Measurements from ENCODE around the gene NFILZ.
"Not testable (repeated sequence)": the region's sequence is repeated elsewhere in the genome, so short reads cannot be mapped to it uniquely, and the experiment has no call there.

NFILZ gene

DNA sequence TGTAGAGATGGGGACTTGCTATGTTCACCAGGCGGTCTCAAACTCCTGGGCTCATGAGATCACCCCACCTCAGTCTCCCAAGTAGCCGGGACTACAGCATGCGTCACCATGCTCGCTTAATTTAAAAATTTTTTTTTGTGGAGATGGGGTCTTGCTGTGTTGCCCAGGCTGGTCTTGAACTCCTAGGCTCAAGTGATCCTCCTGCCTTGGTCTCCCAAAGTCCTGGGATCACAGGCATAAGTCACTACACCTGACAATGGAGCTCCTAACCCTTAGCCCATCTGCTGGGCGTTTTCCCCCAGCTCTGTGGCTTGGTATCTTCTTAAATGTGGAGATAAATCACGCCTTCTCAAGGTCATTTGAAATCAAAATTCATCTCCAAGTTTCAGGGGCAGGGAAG, 13.6 kb upstream of the NFILZ start:
- TF ChIP-seq, protein P1, sequence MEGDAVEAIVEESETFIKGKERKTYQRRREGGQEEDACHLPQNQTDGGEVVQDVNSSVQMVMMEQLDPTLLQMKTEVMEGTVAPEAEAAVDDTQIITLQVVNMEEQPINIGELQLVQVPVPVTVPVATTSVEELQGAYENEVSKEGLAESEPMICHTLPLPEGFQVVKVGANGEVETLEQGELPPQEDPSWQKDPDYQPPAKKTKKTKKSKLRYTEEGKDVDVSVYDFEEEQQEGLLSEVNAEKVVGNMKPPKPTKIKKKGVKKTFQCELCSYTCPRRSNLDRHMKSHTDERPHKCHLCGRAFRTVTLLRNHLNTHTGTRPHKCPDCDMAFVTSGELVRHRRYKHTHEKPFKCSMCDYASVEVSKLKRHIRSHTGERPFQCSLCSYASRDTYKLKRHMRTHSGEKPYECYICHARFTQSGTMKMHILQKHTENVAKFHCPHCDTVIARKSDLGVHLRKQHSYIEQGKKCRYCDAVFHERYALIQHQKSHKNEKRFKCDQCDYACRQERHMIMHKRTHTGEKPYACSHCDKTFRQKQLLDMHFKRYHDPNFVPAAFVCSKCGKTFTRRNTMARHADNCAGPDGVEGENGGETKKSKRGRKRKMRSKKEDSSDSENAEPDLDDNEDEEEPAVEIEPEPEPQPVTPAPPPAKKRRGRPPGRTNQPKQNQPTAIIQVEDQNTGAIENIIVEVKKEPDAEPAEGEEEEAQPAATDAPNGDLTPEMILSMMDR (IDR thresholded peaks at IDR 0.05; ENCODE audit: insufficient read depth, low read depth, low read length, missing control alignments) = no peak

DNA sequence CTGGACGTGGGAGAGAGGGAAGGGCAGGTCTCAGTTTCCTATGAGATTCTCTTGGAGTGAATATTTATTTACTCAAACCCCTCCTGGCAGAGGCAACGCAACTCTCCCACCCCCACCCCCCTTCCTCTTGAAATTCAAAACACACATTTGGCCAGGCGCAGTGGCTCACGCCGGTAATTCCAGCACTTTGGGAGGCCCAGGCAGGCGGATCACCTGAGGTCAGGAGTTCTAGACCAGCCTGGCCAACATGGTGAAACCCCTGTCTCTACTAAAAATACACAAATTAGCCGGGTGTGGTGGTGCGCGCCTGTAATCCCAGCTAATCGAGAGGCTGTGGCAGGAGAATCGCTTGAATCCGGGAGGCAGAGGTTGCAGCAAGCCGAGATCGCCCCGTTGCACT, 13.1 kb upstream of the NFILZ start:
- not testable (repeated sequence) for H3K4me3 ChIP-seq (ENCODE audit: low read depth, low read length); DNase-seq (ENCODE audit: low read depth)

More for the DNA sequence above, 13.6 kb upstream of the NFILZ start:
- DNase-seq (ENCODE audit: low read depth) = no peak
- no peak overlapping the region for H3K4me3 ChIP-seq (ENCODE audit: low read depth, low read length)

DNA sequence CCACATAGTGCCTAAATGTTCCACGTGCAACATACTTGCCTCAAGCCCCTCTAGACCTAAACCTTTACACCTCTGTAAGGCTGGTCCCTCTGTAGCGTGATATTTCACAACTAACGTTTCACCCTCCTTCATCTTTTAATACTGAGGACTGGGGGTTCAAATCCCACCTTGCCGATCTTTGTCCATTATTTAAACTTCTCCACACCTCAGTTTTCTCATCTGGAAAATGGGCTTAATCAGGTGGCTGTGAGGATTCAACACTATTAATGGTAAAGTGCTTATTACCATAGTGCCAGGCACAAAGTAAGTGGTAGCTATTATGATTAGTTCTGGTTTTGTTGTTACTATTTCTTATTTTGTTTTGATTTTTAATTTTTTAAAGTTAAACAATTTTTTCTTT, 12.4 kb upstream of the NFILZ start:
- DNase-seq (ENCODE audit: low read depth) = no peak
- TF ChIP-seq, protein P1 (IDR thresholded peaks at IDR 0.05; ENCODE audit: insufficient read depth, low read depth, low read length, missing control alignments) = no peak
- no peak overlapping the region for H3K4me3 ChIP-seq (ENCODE audit: low read depth, low read length)

DNA sequence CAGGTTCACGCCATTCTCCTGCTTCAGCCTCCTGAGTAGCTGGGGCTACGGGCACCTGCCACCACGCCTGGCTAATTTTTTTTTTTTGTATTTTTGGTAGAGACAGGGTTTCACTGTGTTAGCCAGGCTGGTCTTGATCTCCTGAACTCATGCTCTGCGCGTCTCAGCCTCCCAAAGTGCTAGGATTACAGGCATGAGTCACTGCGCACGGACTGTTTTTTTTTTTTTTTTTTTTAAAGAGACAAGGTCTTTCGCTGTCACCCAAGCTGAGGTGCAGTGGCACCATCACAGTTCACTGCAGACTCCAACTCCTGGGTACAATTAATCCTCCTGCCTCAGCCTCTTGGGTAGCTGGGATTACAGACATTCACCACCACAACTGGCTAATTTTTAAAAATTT, 11.7 kb upstream of the NFILZ start:
- DNase-seq (ENCODE audit: low read depth) = no peak
- H3K4me3 ChIP-seq (ENCODE audit: low read depth, low read length) = no peak overlapping the region
- TF ChIP-seq, protein P1 (IDR thresholded peaks at IDR 0.05; ENCODE audit: insufficient read depth, low read depth, low read length, missing control alignments) = no peak

DNA sequence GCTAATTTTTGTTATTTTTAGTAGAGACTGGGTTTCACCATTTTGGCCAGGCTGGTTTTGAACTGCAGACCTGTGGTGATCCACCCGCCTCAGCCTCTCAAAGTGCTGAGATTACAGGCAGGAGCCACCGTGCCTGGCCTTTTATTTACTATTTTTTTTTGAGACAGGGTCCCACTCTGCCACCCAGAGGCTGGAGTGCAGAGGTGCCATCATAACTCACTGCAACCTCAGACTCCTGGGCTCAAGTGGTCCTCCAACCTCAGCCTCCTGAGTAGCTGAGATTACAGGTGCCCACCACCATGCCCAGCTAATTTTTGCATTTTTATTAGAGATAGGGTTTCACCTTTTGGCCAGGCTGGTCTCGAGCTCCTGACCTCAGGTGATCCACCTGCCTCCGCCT, 7.5 kb upstream of the NFILZ start:
- DNase-seq (ENCODE audit: low read depth); H3K4me3 ChIP-seq (ENCODE audit: low read depth, low read length): not testable (repeated sequence)

DNA sequence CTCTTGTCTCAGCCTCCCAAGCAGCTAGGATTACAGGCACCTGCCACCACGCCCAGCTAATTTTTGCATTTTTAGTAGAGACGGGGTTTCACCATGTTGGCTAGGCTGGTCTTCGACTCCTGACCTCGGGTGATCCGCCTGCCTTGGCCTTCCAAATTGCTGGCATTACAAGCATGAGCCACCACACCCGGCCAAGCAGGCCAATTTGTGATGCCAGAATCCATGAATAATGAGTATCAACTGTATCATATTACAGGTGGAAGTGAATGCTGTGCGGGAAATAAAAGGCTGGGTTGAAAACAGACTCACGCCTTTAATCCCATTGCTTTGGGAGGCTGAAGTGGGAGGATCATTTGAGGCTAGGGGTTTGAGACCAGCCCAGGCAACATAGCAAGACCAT, 3.6 kb upstream of the NFILZ start:
- TF ChIP-seq, protein P1 (IDR thresholded peaks at IDR 0.05; ENCODE audit: insufficient read depth, low read depth, low read length, missing control alignments) = no peak
- DNase-seq (ENCODE audit: low read depth) = no peak
- H3K4me3 ChIP-seq (ENCODE audit: low read depth, low read length) = no peak overlapping the region

DNA sequence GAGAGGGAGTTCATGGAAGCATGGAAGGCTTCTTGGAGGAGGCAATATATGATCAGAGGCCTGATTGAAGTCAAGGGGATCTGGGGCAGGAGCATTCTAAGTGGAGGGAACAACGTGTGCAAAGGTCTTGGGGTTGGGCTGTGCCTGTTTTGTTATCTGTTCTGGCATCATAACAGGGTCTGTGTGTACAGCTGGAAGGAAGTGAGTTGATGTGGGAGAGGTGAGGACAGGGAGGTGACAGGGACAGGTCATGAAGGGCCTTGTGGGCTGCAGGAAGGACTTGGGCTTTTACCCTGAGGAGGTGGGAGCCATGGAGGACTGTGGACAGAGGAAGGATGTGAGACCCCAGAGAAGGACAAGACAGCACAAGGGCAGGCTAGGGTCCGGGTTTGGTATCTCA, 1.2 kb upstream of the NFILZ start:
- TF ChIP-seq, protein P1 (IDR thresholded peaks at IDR 0.05; ENCODE audit: insufficient read depth, low read depth, low read length, missing control alignments) = no peak
- no peak for DNase-seq (ENCODE audit: low read depth)
- H3K4me3 ChIP-seq (ENCODE audit: low read depth, low read length) = no peak overlapping the region

DNA sequence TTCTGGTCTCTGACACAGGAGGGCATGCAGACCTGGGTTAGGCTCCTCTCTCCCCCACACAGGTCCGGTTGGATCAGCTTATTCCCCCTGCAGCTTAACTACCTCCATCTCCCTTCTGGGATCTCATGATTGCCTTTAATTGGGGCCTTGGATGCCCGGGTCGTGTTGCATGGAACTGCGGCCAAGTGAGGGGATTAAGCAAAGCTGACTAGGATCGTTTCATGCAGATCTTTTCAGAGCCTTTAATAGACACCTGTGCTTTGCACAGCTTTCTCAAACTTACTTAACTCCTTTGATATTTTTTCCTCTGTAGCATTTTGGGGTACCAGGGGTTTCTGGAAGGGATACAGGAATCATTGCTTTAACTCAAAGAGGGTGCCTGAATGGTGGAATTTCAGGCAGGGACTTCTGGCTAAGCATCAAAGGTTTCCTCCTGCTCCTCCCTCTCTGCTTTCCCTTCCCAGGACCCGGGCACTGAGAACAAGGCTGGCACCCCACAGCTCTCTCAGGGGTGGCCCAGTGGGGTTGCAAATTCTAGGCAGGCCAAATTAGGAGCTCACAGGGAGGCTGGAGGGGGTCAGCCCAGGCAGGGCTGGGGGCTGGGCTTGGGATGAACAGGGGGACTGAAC, 477 bp downstream of the NFILZ start:
- TF ChIP-seq, protein P1 (IDR thresholded peaks at IDR 0.05; ENCODE audit: insufficient read depth, low read depth, low read length, missing control alignments) = no peak
- no peak overlapping the region for H3K4me3 ChIP-seq (ENCODE audit: low read depth, low read length)
- no peak for DNase-seq (ENCODE audit: low read depth)
